ENCODE data around the gene LRP8.

DNA sequence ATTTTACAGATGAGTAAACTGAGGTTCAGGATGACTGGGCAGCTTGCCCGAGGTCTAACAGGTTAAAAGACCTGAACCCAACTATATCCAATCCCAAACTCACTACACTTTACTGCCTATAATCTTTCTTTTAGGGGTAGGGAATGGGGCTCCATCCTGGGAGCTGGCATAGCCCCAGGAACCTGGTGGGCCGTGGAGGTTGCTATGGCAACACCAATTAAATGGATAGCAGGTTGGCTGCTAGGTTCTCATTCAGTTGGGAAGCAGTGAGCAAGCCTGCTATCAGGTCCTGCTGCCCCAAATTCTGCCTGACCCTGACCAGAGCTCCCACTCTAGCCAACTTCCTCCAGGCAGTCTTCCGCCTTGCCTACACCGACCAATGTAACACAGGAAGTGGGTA is 40.9 kb downstream of the LRP8 start:
- TF ChIP-seq, protein P1, sequence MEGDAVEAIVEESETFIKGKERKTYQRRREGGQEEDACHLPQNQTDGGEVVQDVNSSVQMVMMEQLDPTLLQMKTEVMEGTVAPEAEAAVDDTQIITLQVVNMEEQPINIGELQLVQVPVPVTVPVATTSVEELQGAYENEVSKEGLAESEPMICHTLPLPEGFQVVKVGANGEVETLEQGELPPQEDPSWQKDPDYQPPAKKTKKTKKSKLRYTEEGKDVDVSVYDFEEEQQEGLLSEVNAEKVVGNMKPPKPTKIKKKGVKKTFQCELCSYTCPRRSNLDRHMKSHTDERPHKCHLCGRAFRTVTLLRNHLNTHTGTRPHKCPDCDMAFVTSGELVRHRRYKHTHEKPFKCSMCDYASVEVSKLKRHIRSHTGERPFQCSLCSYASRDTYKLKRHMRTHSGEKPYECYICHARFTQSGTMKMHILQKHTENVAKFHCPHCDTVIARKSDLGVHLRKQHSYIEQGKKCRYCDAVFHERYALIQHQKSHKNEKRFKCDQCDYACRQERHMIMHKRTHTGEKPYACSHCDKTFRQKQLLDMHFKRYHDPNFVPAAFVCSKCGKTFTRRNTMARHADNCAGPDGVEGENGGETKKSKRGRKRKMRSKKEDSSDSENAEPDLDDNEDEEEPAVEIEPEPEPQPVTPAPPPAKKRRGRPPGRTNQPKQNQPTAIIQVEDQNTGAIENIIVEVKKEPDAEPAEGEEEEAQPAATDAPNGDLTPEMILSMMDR (IDR thresholded peaks at IDR 0.05 in 4 of 5, conservative IDR thresholded peaks at IDR 0.05 in 1 of 5), result no peak
- TF ChIP-seq POLR2A (IDR thresholded peaks at IDR 0.05), result no peak
